ENCODE results near the gene PCSK4.
"Not testable (repeated sequence)": the region's sequence is repeated elsewhere in the genome, so short reads cannot be mapped to it uniquely, and the experiment has no call there.

Gene PCSK4

DNA sequence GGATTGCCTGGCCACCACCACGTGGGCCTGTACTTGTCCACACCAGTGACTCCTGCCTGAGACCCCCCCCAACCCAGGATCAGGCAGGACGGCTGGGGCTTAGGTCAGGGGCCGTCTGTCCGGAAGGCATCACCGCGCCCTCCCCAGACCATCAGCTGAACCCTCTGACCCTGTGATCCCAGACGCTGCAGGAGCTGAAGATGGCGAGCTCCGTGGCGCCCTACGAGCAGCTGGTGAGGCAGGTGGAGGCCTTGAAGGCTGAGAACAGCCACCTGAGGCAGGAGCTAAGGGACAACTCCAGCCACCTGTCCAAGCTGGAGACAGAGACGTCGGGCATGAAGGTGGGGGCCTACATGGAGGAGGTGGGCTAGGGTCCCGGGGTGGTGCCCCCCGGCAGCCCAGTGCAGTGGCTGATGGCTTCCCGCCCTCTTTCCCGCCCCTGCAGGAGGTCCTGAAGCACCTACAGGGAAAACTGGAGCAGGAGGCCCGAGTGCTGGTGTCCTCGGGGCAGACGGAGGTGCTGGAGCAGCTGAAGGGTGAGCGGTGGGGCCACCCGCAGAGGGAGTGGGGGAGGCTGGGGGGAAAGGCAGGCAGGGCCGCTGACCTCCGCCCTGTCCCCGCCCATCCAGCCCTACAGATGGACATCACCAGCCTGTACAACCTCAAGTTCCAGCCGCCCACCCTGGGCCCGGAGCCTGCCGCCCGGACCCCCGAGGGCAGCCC, 37.2 kb downstream of the PCSK4 start:
- no peak for DNase-seq

GRCh38 chr19:1451916-1452801, 38.0 kb downstream of the PCSK4 start:
- DNase-seq = no peak

- no peak for DNase-seq
These were observed 39.1 kb downstream of the PCSK4 start for GRCh38 chr19:1450735-1451731.

- no peak for DNase-seq
These were observed 40.4 kb downstream of the PCSK4 start, which contains the start of gene APC2 for GRCh38 chr19:1449467-1450442. Gene APC2, plus strand, starts transcription at chr19:1450121. Its CDS starts 2,881 bp downstream, at chr19:1453002.

GRCh38 chr19:1447944-1448343, 42.2 kb downstream of the PCSK4 start:
- no peak for DNase-seq

- DNase-seq = no peak
These were observed 42.6 kb downstream of the PCSK4 start for GRCh38 chr19:1447504-1447903.

DNA sequence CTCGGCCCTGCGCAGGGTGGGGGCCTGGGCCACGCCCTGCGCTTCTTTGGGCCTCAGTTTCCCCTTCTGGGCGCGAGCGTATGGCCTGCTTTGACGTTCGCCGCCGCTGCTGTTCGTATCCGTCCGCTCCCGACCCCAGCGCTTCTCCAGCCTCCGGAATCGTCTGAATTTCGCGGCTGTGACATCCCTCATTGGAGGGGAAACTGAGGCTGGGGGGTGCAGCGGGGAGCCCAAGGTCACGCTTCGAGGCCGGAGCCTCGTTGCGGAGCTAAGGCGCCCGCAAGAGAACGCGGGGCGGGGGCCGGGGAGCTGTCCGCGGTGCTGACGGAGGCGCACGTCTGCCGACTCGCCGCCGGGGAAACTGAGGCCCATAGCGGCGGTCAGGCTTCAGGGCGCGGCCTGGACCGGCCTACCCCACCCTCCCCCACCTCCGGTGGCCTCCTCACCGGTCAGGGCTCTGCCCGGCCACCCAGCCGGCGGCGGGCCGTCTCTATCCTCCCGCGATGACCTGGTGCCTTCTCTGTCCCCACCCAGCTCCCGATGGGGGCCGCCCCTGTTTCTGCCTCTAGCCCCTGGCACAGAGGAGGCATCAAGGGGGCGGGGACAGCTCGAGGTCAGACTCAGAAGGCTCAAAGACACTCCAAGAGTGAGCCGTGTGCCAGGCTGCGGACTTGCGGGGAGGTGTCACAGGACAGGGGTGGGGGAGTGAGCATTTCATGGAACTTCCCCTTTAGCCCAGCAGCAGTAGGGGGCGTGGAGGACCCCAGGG, 43.3 kb downstream of the PCSK4 start:
- DNase-seq = no peak

- no peak for DNase-seq
These were observed 44.0 kb downstream of the PCSK4 start for GRCh38 chr19:1445932-1446712.

DNA sequence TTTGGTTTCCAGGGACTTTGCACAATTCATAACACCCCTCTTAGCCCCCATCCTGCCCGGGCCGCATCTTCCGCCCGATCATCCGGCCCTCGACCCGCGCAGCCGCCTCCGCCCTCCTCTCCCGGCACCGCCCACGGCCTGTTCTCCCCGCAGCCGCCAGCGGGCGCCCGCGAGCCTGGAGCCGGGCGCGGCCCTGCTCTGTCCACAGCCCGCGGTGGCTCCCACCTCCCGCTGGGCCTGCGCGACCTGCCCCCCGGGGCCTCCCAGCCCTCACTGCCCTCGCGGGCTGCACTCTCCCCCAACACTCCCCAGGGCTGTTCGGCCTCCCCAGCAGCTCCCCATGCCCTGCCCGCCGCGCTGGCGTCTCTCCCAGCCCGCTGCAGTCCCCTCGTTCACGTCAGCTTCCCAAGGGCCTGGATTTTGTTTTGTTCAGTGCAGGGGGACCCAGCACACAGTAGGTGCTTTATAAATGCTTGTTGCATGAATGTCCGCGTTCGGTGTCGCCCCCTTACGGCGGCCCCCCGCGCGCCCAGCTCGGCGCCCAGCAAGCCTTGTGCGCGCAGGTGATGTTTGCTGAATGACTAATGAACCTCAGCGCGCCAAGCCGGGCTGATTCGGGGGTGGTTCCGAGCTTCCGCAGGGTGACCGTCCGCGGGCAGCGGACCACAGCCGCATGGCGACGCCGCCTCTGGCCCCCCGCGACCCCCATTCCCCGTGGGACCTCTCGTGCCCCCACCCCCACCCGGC, 44.8 kb downstream of the PCSK4 start:
- peak; percentile 22 for DNase-seq

GRCh38 chr19:1441677-1442438, 48.3 kb downstream of the PCSK4 start:
- DNase-seq = no peak

GRCh38 chr19:1441022-1441426, 49.1 kb downstream of the PCSK4 start:
- DNase-seq = no peak

GRCh38 chr19:1440418-1440801, 49.7 kb downstream of the PCSK4 start:
- no peak for DNase-seq

DNA sequence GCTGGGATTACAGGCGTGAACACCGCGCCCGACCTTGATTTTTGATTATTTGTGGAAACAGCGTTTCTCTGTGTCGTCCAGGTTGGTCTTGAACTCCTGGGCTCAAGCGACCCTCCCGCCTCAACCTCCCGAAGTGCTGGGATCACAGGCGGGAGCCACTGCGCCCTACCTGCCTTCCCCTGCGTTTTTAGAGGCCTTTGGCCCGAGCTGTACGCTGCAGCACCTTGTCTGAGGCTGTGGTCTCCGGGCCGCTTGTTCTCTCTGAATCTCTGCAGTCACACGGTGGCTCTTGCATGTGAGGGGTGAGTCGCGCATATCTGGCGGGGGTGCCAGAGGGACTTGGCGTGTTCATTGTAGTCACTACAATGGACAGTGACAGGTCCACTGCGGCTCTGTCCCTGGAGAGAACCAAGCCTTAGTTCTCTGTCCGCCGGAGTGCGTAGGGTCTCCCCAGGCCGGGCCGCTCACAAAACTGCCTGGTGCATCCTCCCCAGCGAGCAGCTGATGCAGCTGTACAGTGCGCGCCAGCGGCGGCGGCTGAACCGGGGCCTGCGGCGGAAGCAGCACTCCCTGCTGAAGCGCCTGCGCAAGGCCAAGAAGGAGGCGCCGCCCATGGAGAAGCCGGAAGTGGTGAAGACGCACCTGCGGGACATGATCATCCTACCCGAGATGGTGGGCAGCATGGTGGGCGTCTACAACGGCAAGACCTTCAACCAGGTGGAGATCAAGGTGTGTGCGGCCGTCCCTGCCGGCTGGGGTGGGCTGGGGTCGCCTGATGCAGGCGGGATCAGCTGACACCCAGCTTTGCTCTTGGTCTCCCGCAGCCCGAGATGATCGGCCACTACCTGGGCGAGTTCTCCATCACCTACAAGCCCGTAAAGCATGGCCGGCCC, 50.4 kb downstream of the PCSK4 start:
- DNase-seq = not testable (repeated sequence)

GRCh38 chr19:1438933-1439354, 51.2 kb downstream of the PCSK4 start:
- no peak for DNase-seq

DNA sequence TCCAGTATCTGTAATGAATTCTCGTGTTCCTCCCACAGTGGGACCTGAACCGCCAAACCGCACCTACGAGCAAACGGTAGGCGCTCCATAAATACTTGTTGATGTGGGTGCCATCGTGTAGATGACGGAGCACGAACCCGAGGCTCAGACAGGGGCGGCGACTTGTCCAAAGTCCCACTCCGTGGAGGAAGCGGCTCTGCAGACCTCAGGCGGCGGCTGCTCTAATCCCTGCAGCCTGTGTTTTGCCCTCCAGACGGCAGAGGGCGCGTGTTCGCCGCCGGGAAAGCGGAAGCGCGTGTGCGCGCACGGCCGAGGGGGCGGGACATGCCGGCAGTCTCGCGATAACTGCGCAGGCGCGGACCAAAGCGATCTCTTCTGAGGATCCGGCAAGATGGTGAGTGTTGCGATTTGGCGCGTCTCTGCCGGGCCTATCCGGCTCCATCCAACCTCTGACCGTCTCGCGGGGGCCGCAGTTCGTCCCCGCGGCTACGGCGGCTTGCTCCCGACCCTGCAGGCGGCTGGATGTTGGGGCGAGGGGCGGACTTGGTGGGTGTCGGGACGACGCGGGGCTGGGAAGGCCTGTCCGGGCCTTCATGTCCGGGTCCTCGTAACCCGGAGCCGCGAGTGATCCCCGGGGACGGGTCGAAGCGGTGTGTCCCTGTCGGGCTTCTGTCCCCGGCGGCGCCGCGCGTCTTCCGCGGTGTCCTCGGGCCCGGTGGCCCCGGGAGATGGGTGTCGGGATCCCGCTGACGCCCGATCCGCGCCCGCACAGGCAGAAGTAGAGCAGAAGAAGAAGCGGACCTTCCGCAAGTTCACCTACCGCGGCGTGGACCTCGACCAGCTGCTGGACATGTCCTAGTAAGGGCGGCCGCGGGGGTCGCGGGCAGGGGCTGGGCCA, 51.9 kb downstream of the PCSK4 start, which contains the start of gene RPS15:
TSS of gene RPS15 (plus strand) at position 362 of the 898 bp plus-strand sequence. CDS start at position 392, 30 bp downstream.
- peak; percentile 89 for DNase-seq

- no peak for DNase-seq
These were observed 52.5 kb downstream of the PCSK4 start for GRCh38 chr19:1437609-1438008.
